Erythroblast (primary cell): ENCODE measurements around the gene NOL4L.

Source experiments
- GATA1 ChIP-seq: IDR thresholded peaks from 2 replicates; pipeline ENCODE4 v1.6.1; 2011; ENCODE audit warnings: low read depth, mild to moderate bottlenecking, control low read depth, low read length, moderate library complexity
- POLR2A ChIP-seq: IDR thresholded peaks from 2 replicates; pipeline ENCODE4 v1.6.1; 2011; ENCODE audit warnings: mild to moderate bottlenecking, low read length

DNA sequence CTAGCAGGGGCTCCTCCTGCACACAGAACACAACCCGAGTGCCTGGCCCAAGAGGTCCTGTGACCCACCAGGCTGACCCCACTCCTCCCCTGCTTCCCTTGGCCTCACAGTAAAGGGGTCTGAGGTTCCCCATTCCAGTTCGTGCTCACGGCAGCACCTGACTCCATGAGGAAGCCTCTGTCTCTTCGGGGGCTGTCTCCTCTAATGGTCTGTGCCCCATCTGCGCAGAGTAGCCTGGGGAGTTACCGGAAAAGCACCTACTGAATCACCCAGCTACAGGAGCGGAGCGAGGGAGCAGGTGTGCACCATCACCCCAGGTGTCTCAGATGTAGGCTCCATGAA lies 133.8 kb downstream of the NOL4L start:
- TF ChIP-seq POLR2A, result no peak
- no peak for TF ChIP-seq GATA1
